K562 (cell line): Measurements from ENCODE around the gene FAM83D.

ENCODE experiments used
- BRCA1 ChIP-seq, 2 experiments: fragments of 450-650 bp in 1 of 2; sonication (generic) in 1 of 2; formaldehyde crosslinking in 1 of 2; IDR thresholded peaks; 2 replicates each; pipeline versions ENCODE4 v1.5.0 to v1.6.1; 2017 to 2020; ENCODE audit warnings: mild to moderate bottlenecking in 1 of 2, missing genetic modification reagents in 1 of 2
- TF ChIP-seq, protein P1 (sequence below): fragments of 450-650 bp; IDR thresholded peaks from 2 replicates; pipeline ENCODE4 v1.7.1; 2018; ENCODE audit warnings: mild to moderate bottlenecking, low read depth; ENCODE audit not compliant: partially characterized antibody

DNA sequence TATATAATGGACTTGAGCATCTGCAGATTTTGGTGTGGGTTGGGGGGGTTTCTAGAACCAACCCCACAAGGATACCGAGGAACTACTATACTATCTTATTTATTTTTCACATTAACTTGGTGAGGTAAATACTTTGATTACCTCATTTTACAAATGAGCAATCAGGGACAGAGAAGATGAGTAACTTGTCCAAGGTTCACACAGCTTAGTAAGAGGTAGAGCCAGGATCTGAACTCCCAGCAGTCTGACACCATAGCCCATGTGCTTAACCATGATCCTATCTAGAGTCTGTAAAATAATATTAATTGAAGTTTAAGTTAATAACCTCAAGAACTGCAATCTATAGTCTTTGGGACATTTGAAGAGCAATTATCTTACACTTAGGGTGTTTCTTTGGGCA, 64.5 kb downstream of the FAM83D start:
- TF ChIP-seq, protein P1, sequence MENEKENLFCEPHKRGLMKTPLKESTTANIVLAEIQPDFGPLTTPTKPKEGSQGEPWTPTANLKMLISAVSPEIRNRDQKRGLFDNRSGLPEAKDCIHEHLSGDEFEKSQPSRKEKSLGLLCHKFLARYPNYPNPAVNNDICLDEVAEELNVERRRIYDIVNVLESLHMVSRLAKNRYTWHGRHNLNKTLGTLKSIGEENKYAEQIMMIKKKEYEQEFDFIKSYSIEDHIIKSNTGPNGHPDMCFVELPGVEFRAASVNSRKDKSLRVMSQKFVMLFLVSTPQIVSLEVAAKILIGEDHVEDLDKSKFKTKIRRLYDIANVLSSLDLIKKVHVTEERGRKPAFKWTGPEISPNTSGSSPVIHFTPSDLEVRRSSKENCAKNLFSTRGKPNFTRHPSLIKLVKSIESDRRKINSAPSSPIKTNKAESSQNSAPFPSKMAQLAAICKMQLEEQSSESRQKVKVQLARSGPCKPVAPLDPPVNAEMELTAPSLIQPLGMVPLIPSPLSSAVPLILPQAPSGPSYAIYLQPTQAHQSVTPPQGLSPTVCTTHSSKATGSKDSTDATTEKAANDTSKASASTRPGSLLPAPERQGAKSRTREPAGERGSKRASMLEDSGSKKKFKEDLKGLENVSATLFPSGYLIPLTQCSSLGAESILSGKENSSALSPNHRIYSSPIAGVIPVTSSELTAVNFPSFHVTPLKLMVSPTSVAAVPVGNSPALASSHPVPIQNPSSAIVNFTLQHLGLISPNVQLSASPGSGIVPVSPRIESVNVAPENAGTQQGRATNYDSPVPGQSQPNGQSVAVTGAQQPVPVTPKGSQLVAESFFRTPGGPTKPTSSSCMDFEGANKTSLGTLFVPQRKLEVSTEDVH, result no peak
- TF ChIP-seq BRCA1 (IDR thresholded peaks at IDR 0.05) (no peak), BRCA1 (CRISPR knock-in tag; IDR thresholded peaks at IDR 0.05) (no peak)
